GM12878 (cell line): ENCODE measurements around the gene PILRB.

Source experiments
- CTCF ChIP-seq, 3 experiments: IDR thresholded peaks in 2 of 3; conservative IDR thresholded peaks in 1 of 3; 2 replicates each; pipeline ENCODE4 v1.5.1; 2011; ENCODE audit warnings: low read depth in 3 of 3, low read length in 3 of 3, mild to moderate bottlenecking in 3 of 3, control low read depth in 2 of 3, moderate library complexity in 2 of 3, inconsistent platforms in 1 of 3, mixed read lengths in 1 of 3; ENCODE audit not compliant: control insufficient read depth in 2 of 3, insufficient read depth in 1 of 3; ENCODE audit errors: extremely low read depth in 1 of 3
- ELK1 ChIP-seq: IDR thresholded peaks from 2 replicates; pipeline ENCODE4 v1.6.1; 2012; ENCODE audit warnings: low read depth, low read length, improper control_type of control experiment
- EP300 ChIP-seq, 2 experiments: fragments of 150-350 bp in 1 of 2; IDR thresholded peaks; 2 replicates each; pipeline ENCODE4 v1.6.1; 2011 to 2012; ENCODE audit warnings: low read depth in 2 of 2, low read length in 2 of 2, borderline replicate concordance in 1 of 2, improper control_type of control experiment in 1 of 2, inconsistent platforms in 1 of 2; ENCODE audit not compliant: control insufficient read depth in 1 of 2
- EZH2 ChIP-seq: IDR thresholded peaks from 2 replicates; pipeline ENCODE4 v1.6.1; 2012; ENCODE audit warnings: low read depth, mild to moderate bottlenecking, control low read depth, inconsistent platforms, low read length, borderline replicate concordance; ENCODE audit not compliant: control insufficient read depth
- SIN3A ChIP-seq: IDR thresholded peaks from 2 replicates; pipeline ENCODE4 v1.6.1; 2012; ENCODE audit warnings: low read depth, low read length, improper control_type of control experiment
- SMC3 ChIP-seq: IDR thresholded peaks from 2 replicates; pipeline ENCODE4 v1.6.1; 2011; ENCODE audit warnings: low read length, improper control_type of control experiment, borderline replicate concordance

- TF ChIP-seq CTCF (IDR thresholded peaks at IDR 0.05 in 2 of 3, conservative IDR thresholded peaks at IDR 0.05 in 1 of 3; ENCODE audit: control insufficient read depth in 2 of 3, extremely low read depth in 1 of 3, insufficient read depth in 1 of 3, low read depth in 3 of 3, low read length in 3 of 3), result no peak
- no peak for TF ChIP-seq ELK1
- no peak for TF ChIP-seq EP300 (IDR thresholded peaks at IDR 0.05; ENCODE audit: borderline replicate concordance in 1 of 2, control insufficient read depth in 1 of 2, low read depth in 2 of 2, low read length in 2 of 2)
- TF ChIP-seq SMC3, result no peak
- TF ChIP-seq SIN3A, result no peak
- no peak for TF ChIP-seq EZH2
Measured at GRCh38 chr7:100371561-100372171, 13.7 kb downstream of the PILRB start.
